Liver (tissue), 2 donors: Measurements from ENCODE around the gene POLR3GL.

Source experiments
- TF ChIP-seq, protein P1 (sequence below): fragments of 150-350 bp; IDR thresholded peaks from 2 replicates; pipeline ENCODE4 v1.5.1; 2017; ENCODE audit warnings: improper control_type of control experiment, low read depth, low read length; ENCODE audit not compliant: missing input control
- TF ChIP-seq, protein P2 (sequence below): IDR thresholded peaks from 2 replicates; pipeline ENCODE4 v1.6.1; 2016; ENCODE audit warnings: antibody characterized with exemption
- donor health status: healthy.

DNA sequence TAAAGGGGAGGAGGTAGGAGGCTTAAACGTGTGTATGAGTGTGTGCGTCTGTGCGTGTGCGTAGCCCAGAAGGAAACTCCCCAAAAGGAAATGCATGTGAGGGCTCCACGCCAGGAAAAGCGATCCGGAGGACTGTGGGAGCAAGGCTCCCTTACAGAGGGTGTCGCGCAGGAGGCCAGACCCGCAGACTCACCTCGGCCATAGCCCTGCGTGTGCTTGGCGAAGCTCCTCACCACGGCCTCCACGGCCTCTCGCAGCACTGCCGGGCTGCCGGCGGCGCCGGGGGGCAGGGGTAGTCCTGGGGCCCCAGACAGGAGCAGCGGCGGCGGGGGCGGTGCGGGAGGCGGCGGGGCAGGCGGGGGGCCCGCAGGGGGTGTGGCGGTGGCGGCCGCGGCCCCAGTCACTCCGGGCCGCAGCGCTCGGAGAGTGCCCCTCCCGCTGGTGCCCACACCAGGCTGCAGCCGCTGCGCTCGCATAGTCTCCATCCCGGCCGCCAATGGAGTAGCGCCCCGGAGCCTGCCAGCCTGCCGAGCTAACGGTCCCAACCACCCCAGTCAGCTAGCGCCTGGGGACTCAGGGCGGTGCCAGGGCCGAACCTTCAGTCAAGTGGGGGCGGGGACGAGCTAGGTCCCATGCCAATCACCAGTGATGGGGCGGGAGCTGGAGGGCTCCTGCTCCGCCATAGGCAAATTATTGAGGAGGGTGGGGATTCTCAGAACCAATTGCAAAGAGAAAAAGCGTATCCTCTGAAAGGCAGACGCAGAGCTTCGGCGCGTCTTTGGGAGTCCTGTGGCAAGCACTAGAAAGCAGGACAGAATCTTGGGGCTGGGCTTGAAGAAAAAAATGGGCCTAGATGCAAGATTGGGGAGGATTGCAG lies 6.8 kb upstream of the POLR3GL start, which contains the start of gene LIX1L:
- TF ChIP-seq, protein P1, sequence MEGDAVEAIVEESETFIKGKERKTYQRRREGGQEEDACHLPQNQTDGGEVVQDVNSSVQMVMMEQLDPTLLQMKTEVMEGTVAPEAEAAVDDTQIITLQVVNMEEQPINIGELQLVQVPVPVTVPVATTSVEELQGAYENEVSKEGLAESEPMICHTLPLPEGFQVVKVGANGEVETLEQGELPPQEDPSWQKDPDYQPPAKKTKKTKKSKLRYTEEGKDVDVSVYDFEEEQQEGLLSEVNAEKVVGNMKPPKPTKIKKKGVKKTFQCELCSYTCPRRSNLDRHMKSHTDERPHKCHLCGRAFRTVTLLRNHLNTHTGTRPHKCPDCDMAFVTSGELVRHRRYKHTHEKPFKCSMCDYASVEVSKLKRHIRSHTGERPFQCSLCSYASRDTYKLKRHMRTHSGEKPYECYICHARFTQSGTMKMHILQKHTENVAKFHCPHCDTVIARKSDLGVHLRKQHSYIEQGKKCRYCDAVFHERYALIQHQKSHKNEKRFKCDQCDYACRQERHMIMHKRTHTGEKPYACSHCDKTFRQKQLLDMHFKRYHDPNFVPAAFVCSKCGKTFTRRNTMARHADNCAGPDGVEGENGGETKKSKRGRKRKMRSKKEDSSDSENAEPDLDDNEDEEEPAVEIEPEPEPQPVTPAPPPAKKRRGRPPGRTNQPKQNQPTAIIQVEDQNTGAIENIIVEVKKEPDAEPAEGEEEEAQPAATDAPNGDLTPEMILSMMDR, result no peak
- TF ChIP-seq, protein P2, sequence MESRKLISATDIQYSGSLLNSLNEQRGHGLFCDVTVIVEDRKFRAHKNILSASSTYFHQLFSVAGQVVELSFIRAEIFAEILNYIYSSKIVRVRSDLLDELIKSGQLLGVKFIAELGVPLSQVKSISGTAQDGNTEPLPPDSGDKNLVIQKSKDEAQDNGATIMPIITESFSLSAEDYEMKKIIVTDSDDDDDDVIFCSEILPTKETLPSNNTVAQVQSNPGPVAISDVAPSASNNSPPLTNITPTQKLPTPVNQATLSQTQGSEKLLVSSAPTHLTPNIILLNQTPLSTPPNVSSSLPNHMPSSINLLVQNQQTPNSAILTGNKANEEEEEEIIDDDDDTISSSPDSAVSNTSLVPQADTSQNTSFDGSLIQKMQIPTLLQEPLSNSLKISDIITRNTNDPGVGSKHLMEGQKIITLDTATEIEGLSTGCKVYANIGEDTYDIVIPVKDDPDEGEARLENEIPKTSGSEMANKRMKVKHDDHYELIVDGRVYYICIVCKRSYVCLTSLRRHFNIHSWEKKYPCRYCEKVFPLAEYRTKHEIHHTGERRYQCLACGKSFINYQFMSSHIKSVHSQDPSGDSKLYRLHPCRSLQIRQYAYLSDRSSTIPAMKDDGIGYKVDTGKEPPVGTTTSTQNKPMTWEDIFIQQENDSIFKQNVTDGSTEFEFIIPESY, result no peak
